Epithelial cell of esophagus (primary cell): ENCODE results near the gene VDAC2.
"Not testable (repeated sequence)": the region's sequence is repeated elsewhere in the genome, so short reads cannot be mapped to it uniquely, and the experiment has no call there.

Experiments
- DNase-seq: peaks from one replicate; pipeline ENCODE4 v3.0.0; 2010; ENCODE audit warnings: low read depth
- H3K4me3 ChIP-seq: 2 replicates; pipeline ENCODE4 v1.5.1; 2011; ENCODE audit warnings: mild to moderate bottlenecking, low read length, control low read depth
- CTCF ChIP-seq: IDR thresholded peaks from 2 replicates; pipeline ENCODE4 v1.5.1; 2011; ENCODE audit warnings: low read depth, mild to moderate bottlenecking, low read length, control low read depth, inconsistent platforms; ENCODE audit not compliant: insufficient read depth; ENCODE audit errors: missing control alignments

Gene VDAC2

DNA sequence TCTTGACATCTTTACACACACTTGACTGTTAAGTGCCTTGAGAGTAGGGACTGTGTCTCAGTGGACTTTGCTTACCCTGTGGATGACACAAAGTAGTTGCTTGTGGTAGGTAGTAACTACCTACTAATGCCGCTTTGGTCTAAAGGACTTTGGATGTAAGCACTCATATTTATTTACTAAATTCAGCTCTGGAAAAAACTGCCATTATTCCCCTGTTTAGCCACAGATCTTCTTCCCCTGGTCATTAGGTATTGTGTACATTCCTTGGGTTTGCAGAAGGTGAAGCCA is 2.8 kb upstream of the VDAC2 start:
- no peak for DNase-seq
- no peak overlapping the region for H3K4me3 ChIP-seq
- TF ChIP-seq CTCF, result no peak

DNA sequence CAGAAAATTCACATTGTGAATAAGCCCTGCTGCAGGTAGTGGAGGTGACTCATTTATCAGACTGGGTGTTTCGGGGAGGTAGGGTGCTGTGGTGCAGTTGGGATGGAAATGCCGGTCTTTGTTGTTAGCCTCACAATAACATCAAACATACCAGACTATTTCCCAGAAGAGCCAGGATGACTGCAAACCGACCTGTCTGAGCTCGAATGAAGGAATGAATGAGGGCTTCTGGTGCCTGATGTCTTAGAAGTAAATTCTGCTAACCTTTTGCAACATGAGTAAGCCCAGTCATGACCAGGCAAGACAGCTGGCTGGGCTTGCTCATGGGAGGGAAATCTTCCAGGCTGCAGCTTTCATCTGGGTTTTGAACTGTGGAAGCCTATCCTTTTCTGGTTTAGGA is 2.4 kb upstream of the VDAC2 start:
- H3K4me3 ChIP-seq, result no peak overlapping the region
- no peak for TF ChIP-seq CTCF
- peak; percentile 99 for DNase-seq

DNA sequence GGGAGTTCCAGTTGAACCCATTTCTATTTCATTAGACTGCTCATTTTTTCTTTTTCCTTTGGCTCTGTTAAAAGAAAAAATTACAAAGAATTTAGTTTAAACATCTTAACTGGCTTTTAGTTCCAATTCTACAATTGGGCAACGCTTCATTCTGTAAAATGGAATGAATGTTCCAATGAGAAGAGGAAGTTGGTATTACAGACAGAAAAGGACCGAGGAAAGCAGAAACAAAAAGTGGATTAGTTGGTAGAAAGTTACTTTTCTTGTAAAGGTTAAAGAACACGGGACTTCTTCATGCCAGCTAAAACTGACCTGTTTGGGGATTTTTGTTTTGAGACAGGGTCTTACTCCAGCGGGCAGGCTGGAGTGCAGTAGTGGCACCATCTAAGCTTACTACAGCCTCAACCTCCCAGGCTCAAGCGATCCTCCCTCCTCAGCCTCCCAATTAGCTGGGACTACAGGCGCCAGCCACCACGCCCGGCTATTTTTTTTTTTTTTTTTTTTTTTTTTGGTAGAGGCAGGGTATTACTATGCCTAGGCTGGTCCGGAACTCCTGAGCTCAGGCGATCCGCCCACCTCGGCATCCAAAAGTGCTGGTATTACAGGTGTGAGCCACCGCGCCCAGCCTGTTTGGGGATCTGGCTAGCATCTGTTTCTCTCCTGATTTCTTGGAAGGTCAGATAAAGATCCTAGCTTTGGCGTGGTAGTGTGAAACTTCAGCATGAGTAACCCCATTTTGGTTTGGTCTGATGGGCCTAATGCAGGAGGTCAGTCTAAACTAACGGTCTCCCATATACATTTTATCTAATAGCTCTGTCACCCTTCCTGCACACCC is 1.3 kb upstream of the VDAC2 start:
- TF ChIP-seq CTCF, result no peak
- no peak for DNase-seq

GRCh38 chr10:75209921-75210281 is 695 bp upstream of the VDAC2 start:
- peak; percentile 65 for DNase-seq
- H3K4me3 ChIP-seq, result peak overlapping the region; percentile 80
- TF ChIP-seq CTCF, result no peak

More for the DNA sequence above, 1.3 kb upstream of the VDAC2 start:
- H3K4me3 ChIP-seq, result peak overlapping the region; percentile 80

DNA sequence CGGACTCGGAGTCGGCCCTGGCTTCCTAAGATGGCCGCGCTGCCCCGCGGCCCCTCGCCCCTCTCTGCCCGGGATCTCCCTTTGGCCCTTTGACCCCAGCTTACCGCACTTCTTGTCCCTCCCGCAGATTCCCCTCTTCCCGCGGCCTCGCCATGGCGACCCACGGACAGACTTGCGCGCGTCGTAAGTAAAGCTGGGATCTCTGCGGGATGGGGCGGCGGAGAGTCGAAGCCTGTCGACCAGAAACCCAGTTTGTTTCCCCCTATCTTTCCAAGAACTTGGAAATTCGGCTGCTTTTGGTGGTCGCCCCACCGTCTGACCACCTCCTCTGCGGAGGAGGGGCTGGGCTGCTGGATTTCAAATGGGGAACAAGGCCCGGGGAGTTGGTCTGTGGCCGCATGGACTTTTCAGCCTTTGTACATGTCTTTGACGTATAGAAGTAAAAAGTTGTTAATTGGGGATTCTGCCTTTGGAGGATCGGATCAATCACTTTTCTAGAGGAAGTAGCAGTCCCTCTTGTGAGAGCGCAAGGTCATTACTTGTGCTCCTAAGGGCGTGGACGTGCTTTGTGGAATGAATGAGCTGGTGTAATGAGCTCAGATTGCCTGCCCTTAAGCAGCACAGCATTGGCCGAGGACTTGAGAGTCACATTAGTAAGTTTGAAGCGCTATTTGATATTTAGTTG is 553 bp downstream of the VDAC2 start:
- TF ChIP-seq CTCF, result no peak
- DNase-seq, result peak; percentile 83

GRCh38 chr10:75212343-75212742 is 1.7 kb downstream of the VDAC2 start:
- no peak for DNase-seq
- no peak for TF ChIP-seq CTCF
- H3K4me3 ChIP-seq, result peak overlapping the region; percentile 80

More for the DNA sequence above, 553 bp downstream of the VDAC2 start:
- H3K4me3 ChIP-seq, result peak overlapping the region; percentile 80

DNA sequence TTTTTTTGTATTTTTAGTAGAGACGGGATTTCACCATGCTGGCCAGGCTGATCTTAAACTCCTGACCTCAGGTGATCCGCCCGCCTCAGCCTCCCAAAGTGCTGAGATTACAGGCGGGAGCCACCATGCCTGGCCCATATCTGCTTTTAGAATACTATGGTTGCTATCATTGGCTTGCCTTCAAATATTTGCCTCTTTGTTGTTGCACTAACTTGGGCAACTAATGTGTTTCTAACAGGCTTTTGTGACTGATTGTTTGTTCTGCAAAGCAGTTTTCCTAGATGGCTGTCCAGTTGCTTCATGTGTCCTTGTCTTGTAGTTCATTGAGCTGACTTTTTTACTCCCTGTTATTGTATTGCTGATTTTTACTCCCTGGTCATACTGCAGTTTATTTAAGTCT is 9.7 kb downstream of the VDAC2 start:
- DNase-seq, result no peak
- no peak overlapping the region for H3K4me3 ChIP-seq
- no peak for TF ChIP-seq CTCF

DNA sequence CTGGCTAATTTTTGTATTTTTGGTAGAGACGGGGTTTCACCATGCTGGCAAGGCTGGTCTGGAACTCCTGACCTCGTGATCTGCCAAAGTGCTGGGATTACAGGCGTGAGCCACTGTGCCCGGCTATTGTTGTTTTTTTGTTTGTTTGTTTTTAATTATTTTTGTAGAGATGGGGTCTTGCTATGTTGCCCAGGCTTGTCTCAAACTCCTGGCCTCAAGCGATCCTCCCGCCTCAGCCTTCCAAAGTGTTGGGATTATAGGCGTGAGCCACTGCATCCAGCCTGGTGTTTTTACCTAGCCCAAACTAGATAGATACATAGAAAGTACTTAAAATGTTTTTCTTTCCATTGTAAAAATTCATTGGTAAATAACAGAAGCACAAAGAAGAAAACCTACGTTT is 10.9 kb downstream of the VDAC2 start:
- H3K4me3 ChIP-seq, DNase-seq: not testable (repeated sequence)
